SKM-1 treated with dmso at 0.1 percent for 144 hours (cell line): Measurements from ENCODE around the gene OPN4.
"Not testable (repeated sequence)": the region's sequence is repeated elsewhere in the genome, so short reads cannot be mapped to it uniquely, and the experiment has no call there.

ENCODE experiments used
- DNase-seq: peaks from one replicate; lab custom pipeline; 2025; ENCODE audit not compliant: unreplicated experiment; lab: John Stamatoyannopoulos, UW

OPN4 gene, protein sequence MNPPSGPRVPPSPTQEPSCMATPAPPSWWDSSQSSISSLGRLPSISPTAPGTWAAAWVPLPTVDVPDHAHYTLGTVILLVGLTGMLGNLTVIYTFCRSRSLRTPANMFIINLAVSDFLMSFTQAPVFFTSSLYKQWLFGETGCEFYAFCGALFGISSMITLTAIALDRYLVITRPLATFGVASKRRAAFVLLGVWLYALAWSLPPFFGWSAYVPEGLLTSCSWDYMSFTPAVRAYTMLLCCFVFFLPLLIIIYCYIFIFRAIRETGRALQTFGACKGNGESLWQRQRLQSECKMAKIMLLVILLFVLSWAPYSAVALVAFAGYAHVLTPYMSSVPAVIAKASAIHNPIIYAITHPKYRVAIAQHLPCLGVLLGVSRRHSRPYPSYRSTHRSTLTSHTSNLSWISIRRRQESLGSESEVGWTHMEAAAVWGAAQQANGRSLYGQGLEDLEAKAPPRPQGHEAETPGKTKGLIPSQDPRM

DNA sequence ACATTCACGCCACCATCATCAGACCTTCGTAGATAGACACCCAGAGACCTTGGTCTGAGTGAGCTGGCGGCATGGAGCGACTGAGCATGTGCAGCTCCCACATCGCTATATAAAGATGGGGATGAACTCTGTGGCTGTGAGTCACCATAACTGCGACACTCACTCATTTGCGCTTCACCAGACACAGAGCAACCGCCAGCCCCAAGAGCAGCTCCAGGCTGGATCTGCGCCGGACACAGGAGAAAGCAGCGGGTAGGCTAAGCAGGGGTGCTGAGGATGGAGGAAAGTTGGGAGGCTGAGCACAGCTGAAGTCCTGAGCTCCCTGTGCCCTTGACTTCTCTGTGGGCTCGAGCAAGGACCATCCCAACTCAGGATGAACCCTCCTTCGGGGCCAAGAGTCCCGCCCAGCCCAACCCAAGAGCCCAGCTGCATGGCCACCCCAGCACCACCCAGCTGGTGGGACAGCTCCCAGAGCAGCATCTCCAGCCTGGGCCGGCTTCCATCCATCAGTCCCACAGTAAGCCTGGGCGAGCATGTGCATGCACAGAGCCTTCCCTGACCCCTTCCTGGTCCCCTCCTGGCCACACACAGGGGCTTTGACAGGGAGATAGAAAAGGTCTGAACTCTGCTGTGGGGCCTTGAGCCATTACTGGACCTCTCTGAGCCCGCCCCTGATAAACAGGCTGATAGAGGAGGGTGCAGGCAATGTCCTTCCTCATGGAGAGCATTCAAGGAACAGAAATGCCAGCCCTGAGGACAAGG, at the start of gene OPN4:
OPN4 (plus strand) TSS at position 137 of the 762 bp plus-strand sequence; CDS start at position 374, 237 bp downstream.
- DNase-seq = no peak

DNA sequence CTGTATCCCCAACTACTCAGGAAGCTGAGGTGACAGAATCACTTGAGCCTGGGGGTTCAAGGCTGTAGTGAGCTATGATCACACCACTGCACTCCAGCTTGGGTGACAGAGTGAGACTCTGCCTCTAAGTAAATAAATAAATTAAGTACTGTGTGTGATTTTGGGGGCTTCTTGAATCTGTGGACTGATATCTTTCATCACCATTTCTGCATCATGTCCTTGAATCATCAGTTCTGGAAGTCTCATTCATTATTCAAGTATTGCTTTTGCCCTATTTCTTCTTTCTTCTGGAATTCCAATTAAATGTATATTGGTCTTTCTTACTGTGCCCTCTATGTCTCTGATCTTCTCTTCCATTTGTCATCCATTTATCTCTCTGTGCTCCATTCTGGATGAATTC, 46.7 kb upstream of the OPN4 start:
- no peak for DNase-seq

DNA sequence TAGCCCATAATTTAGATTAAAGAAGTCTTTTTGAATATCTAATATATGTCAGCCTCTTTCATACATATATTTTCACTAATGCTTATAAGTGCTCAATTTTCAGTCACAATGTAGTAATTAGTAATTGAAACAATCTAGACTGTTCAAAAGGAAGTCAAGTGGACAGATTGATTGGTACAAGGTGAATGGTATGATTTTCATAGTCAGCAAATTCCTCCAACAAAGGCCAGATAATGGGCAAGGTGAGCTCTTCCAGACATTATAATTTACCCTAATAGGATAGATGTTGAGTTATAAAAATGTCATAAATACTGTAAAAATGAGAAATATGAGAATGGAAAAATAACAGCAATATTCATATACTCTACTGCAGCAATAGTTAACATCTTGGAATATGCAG, 44.4 kb upstream of the OPN4 start:
- no peak for DNase-seq

DNA sequence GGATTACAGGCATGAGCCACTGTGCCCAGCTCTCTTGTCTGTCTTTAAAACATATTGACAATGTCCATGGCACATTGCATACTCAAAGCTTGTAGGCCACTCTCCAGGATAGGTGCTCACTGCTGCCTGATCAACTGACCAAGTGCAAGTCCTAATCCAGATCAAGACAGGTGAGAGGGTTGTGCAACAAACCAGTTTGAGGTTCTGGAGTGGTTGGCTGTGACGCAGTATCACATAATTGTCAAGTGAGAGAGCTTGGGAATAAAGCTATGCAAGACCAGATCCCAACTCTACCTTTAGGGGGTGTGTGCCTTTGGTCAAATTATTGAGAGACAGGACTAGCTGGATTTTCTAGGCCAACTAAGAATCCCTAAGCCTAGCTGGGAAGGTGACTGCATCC, 43.0 kb upstream of the OPN4 start:
- DNase-seq = no peak

DNA sequence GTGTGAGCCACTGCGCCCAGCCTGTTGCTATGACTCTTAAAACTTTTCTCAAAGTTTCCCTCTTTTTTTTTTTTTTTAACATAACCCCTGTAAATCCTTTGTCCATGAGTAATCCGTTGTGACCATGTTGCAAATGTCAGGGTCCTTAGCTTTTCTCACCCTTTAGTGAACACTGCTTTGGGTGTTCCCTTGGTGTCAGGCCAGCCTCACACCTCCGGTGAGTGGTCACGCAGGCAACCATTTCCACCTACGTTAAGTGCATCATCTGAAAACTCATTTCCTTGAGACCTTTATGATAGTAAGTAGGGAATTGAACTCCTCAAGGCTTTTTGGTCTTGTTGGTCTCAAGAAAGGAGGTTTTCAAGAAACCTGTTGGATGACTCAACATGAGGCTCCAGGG, 41.3 kb upstream of the OPN4 start:
- DNase-seq = no peak

DNA sequence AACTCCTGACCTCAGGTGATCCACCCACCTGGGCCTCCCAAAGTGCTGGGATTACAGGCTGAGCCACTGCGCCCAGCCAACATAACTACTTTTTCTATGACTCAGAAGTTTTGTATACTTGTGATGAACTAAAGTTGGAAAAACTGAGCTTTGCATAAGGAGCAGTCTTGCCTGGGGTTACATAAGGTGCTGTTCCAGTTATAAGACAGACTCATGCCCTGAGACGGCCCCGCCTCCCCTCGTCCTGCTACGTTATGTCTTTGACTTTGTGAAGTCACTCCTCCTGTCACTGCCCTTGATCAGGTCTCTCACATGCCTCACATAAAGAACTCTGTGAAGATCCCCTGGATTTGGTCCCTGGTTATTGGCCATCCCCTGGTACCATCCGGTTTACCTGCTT, 40.4 kb upstream of the OPN4 start:
- DNase-seq = no peak

DNA sequence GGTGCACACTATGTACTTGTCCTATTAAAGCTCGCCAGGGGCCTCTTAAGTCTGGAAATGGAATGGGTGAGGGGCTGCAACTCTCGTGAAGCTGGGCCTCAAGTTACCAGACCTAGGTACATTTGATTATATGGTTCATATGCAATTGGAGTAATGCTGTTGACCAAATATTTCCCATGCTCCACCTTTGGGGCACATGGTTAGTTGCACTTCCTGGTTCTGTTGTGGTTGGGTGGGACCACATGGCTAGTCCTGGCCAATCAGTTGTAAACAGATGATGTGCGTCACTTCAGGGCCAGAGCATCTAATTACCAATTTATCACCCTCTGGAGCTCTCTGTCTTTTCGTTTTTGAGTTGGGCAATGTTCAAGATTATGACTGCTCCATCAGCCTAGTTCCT, 39.5 kb upstream of the OPN4 start:
- DNase-seq = no peak

DNA sequence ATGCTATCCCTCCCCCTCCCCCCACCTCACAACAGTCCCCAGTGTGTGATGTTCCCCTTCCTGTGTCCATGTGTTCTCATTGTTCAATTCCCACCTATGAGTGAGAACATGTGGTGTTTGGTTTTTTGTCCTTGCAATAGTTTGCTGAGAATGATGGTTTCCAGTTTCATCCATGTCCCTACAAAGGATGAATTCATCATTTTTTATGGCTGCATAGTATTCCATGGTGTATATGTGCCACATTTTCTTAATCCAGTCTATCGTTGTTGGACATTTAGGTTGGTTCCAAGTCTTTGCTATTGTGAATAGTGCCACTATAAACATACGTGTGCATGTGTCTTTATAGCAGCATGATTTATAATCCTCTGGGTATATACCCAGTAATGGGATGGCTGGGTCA, 37.1 kb upstream of the OPN4 start:
- not testable (repeated sequence) for DNase-seq

DNA sequence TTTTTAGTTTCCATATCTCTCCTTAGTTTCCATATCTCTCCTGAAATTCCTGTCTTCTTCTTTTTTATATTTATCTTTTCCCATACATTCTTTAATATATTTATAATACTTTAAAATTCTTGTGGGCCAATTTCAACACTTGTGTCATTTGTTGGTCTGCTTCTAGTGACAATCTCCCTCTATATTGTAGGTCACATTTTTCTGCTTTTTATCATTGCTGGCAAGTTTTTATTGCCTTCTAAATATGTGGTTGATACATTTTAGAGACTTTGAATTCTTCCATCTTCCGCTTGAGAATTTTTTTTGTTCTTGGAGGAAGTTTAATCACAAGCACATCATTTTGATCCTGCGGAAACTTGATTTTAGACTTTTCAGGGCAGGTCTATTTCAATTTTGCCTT, 26.0 kb upstream of the OPN4 start:
- no peak for DNase-seq

DNA sequence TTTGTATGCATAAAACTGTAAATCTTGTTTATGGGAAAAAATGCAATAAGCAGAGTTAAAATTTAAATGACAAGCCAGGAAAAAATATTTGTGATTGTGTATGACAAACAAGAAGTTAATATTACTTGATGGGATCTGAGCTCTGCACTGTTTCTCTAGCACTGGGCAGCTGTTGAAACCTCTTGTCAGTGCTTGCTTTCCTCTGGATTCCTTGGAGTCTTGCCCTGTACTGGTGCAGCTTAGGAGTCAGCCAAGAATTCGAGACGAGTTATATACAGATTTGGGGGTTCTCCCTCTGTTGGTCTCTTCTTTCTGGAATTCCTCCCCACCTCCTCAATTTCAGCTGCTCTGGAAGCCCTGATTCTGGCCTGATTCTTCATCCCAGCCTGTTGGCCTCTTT, 24.3 kb upstream of the OPN4 start:
- no peak for DNase-seq

DNA sequence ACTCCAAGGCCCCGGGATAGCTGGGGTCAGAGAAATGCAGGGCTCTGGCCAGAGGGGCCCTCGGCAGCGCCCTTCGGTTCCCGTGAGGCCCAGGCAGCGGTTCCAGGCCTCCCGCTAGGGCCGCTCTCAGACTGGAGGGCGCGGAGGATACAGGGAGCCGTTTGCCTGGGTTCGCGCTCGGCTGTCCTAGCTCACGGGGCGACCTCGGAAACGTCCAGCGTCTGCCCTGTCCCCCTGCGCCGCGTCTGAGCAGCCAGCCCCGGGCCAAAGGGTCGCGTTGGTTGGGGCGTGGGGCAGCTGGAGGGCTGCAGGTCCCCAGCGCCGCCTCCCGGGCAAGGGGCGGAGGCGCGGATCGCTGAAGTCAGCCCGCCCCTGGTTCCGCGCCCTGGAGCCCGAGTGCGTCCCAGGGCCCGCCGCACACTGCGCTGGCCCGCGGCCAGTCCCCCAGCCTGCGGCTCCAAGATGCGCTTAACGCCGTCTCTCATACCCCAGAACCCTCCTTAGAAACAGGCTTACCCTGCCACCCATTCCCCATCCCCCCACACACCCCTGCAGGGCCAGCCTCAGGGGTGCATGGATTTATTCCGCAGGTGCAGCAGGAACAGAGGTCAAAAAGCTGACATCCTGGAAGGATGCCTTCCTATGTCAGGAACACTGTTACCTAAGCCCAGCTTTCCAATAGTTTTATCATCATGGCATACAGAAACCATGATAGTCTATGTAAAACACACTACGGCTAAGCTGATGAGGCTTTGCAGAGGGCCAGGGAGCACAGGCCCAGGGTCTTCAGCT, 22.1 kb upstream of the OPN4 start:
- DNase-seq = no peak

DNA sequence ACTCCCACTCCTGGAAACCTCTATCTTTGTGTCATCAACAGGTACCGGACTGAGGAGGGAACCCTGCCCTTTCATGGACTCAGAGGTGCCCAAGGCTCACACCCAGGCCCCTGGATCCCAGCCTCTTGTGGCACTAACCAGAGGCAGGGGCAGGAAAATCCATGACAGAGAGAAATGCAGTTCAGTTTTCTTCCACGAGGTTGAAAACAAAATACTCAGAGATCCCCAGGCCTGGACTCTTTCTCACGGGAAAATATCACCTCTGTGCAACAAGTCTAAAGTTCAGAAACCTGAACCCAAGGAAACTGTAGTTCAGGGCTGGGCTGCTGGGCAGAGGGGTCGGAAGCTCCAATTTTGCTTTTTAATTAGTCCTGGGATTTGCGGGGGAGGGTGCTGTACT, 21.4 kb upstream of the OPN4 start:
- no peak for DNase-seq

DNA sequence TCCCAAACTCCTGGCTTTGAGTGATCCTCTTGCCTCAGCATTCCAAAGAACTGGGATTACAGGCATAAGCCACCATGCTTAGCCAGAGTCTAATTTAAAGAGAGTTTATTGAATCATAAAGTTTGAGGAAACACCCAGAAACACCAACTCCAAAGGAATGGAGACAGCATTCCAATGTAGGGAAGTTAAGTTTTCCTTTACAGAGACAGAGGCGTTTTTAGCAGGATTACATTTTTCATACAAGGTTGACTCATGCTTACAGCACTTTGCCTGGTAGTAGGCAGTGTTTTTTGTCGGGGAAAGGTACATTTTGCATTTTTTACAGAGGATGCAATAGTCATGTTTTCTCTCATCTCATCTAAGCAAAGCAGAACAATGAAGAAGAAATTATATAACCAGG, 18.9 kb upstream of the OPN4 start:
- no peak for DNase-seq

DNA sequence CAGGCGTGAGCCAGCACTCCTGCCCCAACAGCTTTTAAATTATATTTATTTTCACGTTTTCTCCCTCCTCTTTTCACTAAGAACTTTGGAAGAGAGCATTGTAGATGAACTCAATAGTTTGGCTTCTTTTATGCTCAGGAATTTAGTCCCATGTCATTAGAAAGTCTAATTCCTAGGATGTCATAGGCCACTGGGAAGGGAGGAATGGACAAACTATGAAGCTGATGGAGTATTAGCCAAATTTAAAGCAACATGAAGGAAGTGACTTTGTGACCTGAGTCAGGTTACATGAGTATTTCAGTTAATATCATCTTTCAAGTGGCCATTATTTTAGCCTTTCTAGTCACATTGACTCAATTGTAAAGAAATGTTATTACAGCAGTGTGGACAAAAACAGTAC, 18.0 kb upstream of the OPN4 start:
- no peak for DNase-seq

DNA sequence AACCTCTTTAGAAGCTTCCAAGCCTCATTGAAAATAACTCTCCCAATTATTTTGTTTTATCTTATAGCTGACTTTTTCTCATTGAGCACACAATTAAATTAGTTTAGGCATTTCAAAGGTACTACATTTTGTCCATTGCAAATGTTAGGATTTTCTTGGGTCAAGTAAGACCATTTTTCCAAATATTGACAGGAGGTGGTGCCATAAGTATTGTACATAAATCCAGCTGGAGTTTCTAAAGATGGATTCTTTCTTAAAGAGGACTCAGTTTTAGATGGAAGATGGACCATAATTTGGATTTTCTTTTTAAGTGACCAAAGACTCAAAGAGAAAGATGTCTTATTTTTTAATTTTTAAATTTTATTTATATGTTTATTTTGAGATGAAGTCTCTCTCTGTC, 12.3 kb upstream of the OPN4 start:
- DNase-seq = no peak

DNA sequence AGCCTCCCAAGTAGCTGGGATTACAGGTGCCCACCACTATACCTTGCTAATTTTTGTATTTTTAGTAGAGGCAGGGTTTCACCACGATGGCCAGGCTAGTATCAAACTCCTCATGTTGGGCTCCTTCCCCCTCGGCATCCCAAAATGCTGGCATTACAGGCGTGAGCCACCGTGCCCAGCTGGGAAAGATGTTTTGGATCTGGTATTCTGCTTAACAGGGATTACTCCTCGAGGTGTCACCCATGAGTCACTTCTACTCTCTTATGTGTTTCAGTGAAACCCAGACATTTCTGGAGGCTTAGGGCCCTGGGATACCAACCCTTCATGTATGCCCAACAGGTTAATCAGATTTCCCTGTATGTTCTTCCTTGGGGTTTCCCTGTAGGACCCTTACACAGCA, 11.8 kb upstream of the OPN4 start:
- no peak for DNase-seq

DNA sequence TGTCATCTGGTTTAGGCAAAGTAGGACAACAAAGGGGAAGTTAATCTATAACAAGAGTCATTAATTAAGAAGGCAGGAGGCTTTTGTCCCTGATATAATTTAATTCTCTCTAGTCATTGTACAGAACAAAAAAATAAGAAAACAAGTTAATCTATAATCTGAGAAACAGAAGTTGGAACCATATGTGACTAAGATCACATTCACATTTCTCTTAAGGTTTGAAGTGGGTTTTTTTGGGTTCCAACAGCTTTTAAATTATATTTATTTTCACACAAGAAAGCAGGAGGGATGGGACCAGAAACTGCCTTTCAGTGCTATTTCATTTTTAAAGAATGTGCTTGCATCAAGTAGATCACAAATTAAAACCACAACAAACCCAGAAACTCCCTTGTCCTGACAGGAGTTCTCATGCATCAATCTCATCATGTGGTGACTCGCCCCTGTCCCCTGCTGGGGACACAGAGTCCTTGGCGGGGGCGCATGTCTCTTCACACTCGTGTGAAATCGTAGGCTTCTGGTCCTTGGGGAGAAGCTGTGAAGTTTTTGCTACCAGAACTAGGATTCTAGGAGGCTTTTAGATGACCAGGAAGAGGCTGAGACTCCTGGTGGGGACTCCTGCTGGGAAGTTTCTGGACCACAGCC, 10.1 kb upstream of the OPN4 start:
- DNase-seq = no peak

DNA sequence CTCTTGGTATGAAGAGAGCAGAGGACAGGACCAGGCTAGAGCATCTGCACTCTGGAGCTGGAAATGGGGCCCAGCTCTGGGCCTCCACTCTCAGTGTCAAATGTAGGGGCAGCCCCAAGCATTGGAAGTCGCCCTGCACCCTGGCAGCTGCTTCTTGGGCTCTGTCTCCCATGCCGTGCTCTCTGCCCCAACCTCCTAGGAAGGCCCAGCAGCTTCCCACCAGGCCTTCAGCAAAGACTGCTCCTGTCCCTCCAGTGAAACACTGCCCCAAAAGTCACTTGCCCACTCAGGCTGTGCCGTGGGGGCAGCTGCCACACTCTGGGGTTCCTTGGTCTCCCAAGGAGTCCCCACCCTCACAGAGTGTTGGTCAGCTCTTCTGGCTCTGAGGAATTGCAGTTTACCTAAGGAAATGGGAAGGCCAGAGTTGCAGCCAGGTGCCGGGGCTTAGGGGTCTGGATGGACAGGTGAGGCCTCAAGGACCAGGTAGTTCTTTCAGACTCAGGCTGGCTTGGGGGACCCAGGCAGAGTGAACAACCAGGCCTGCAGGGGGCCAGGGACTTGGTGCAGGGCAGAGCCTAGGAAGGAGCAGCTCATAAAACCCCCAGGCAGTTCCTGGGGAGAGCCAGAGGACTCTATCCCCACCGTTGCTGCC, 9.4 kb upstream of the OPN4 start:
- DNase-seq = no peak

DNA sequence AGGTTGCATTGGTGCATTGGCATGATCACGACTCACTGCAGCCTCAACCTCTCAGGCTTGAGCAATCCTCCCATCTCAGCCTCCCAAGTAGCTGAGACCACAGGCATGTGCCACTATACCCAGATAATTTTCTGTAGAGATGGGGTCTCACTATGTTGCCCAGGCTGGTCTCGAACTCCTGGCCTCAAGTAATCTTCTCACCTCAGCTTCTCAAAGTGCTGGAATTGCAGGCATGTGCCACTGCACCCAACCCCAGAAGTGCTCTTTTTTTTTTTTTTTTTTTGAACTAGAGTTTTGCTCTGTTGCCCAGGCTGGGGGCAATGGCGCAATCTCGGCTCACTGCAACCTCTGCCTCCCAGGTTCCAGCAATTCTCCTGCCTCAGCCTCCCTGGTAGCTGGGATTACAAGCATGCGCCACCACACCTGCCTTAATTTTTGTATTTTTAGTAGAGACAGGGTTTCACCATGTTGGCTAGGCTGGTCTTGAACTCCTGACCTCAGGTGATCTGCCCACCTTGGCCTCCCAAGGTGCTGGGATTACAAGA, 8.7 kb upstream of the OPN4 start:
- DNase-seq = not testable (repeated sequence)

DNA sequence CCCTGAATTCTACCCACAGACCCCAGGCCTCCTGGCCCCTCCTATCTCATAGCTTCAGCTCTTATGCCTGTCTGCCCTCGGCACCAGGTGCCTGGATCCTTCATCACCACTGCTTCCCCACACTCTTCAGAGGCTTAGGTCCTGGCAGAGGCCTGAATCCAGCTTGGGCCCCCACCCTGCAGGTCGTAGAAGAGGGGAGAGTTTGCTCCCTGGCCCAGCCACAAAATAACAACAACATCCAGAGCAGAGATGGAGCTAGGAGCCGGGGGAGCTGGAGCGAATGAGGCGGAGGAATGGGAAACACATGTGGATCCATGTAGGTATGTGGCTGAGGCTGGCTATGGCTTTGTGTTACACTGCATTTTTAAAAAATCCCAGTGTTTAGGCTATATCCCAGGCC, 7.8 kb upstream of the OPN4 start:
- no peak for DNase-seq
